ENCODE results near the gene TCF25. TPM values are rescaled to one million over a fixed set of nuclear protein-coding genes. Genes with fewer than 3 reads are reported as not detected.
"Not testable (repeated sequence)": the region's sequence is repeated elsewhere in the genome, so short reads cannot be mapped to it uniquely, and the experiment has no call there.

TCF25 gene
- total RNA-seq, 1 experiment from 2014 or later: 298 TPM

- no peak for TF ChIP-seq CTCF (conservative IDR thresholded peaks at IDR 0.05)
- no peak for TF ChIP-seq EZH2 (IDR thresholded peaks at IDR 0.05; ENCODE audit: low read depth)
- ChIA-PET POLR2A (ENCODE audit: unreplicated experiment) (no interaction called here), CTCF (no interaction called here)
- Histone ChIP-seq H3K79me2 (ENCODE audit: low read depth) (peaks cover 13% of the 10 kb centered on the region), H3K36me3 (ENCODE audit: low read depth) (0 out of 2 replicates have a peak, but pooled peaks cover 9% of the 10 kb centered on the region), H3K4me1 (replicated peaks; ENCODE audit: insufficient read depth) (peaks cover 11% of the 10 kb centered on the region), H3K9me3 (ENCODE audit: insufficient read depth, low read depth) (no peaks in the 10 kb centered on the region; the same call in 1 of the 2 replicates), H2AFZ (no peak overlapping the region), H3K4me3 (no peak overlapping the region), H3K27ac (no peak overlapping the region), H3F3A (ENCODE audit: insufficient read depth, low read depth) (peaks cover 34% of the 10 kb centered on the region; the same call in 1 of the 2 replicates), H4K20me1 (ENCODE audit: insufficient read depth) (peaks cover 13% of the 10 kb centered on the region), H3K27me3 (ENCODE audit: insufficient read depth, low read depth) (no peaks in the 10 kb centered on the region), H3K9me2 (ENCODE audit: insufficient read depth) (no peaks in the 10 kb centered on the region), H3K4me2 (no peak overlapping the region)
- intact Hi-C loops (cut with micrococcal nuclease; ENCODE audit: unreplicated experiment): no loop called here
- DNase-seq: no peak
- BruUV-seq (replicated peaks): no TSS peak
Observed at GRCh38 chr16:89870440-89870839, 3.0 kb upstream of the TCF25 start.

- Histone ChIP-seq H3K27ac (no peak overlapping the region), H4K20me1 (ENCODE audit: insufficient read depth) (peaks cover 27% of the 10 kb centered on the region), H3K4me1 (replicated peaks; ENCODE audit: insufficient read depth) (peaks cover 11% of the 10 kb centered on the region), H3K4me2 (peak overlapping the region; percentile 89), H3F3A (ENCODE audit: insufficient read depth, low read depth) (peaks cover 32% of the 10 kb centered on the region; the same call in 1 of the 2 replicates), H3K27me3 (ENCODE audit: insufficient read depth, low read depth) (no peaks in the 10 kb centered on the region), H3K9me3 (ENCODE audit: insufficient read depth, low read depth) (no peaks in the 10 kb centered on the region; the same call in 1 of the 2 replicates), H3K79me2 (ENCODE audit: low read depth) (peaks cover 28% of the 10 kb centered on the region), H2AFZ (no peak overlapping the region), H3K4me3 (no peak overlapping the region; the same call in 1 of the 2 replicates), H3K9me2 (ENCODE audit: insufficient read depth) (no peaks in the 10 kb centered on the region), H3K36me3 (ENCODE audit: low read depth) (peaks cover 15% of the 10 kb centered on the region; the same call in 1 of the 2 replicates)
- ChIA-PET CTCF (no interaction called here), POLR2A (ENCODE audit: unreplicated experiment) (no interaction called here)
- intact Hi-C loops (cut with micrococcal nuclease; ENCODE audit: unreplicated experiment): no loop called here
- TF ChIP-seq CTCF (conservative IDR thresholded peaks at IDR 0.05) (no peak), EZH2 (IDR thresholded peaks at IDR 0.05; ENCODE audit: low read depth) (no peak)
- no TSS peak for BruUV-seq (replicated peaks)
- DNase-seq: no peak
Observed at GRCh38 chr16:89871895-89872294, 1.5 kb upstream of the TCF25 start.

GRCh38 chr16:89873972-89874689 lies 739 bp downstream of the TCF25 start:
- CTCF ChIA-PET: interaction anchor here (0.5 to 0.7 kb wide), 5 partner anchors 9 to 1542 kb away, joined by 6 to 16 read pairs (median 7); no protein-coding TSS in a partner anchor
- Histone ChIP-seq H3K79me2 (ENCODE audit: low read depth) (peaks cover 50% of the 10 kb centered on the region), H3F3A (ENCODE audit: insufficient read depth, low read depth) (peaks cover 41% of the 10 kb centered on the region; the same call in 1 of the 2 replicates), H2AFZ (peak overlapping the region; percentile 81; the same call in 1 of the 2 replicates), H4K20me1 (ENCODE audit: insufficient read depth) (peaks cover 46% of the 10 kb centered on the region), H3K27me3 (ENCODE audit: insufficient read depth, low read depth) (no peaks in the 10 kb centered on the region), H3K9me3 (ENCODE audit: insufficient read depth, low read depth) (no peaks in the 10 kb centered on the region), H3K36me3 (ENCODE audit: low read depth) (peaks cover 33% of the 10 kb centered on the region), H3K27ac (peak overlapping the region; percentile 93), H3K4me2 (peak overlapping the region; percentile 89), H3K4me1 (replicated peaks; ENCODE audit: insufficient read depth) (peaks cover 11% of the 10 kb centered on the region), H3K4me3 (peak overlapping the region; percentile 65), H3K9me2 (ENCODE audit: insufficient read depth) (no peaks in the 10 kb centered on the region)
- no peak for TF ChIP-seq EZH2 (IDR thresholded peaks at IDR 0.05; ENCODE audit: low read depth)
- TF ChIP-seq CTCF (conservative IDR thresholded peaks at IDR 0.05): no peak
- peak; percentile 71 to 96 for DNase-seq
- POLR2A ChIA-PET (ENCODE audit: unreplicated experiment): interaction anchor here (0.5 to 1.0 kb wide), 8 partner anchors 8 to 552 kb away, joined by 6 to 41 read pairs (median 8); no protein-coding TSS in a partner anchor
- BruUV-seq (replicated peaks): no TSS peak
- intact Hi-C loops (cut with micrococcal nuclease; ENCODE audit: unreplicated experiment): no loop called here

- H3K9me2 ChIP-seq (ENCODE audit: insufficient read depth); H2AFZ ChIP-seq; H3K4me2 ChIP-seq; POLR2A ChIA-PET (ENCODE audit: unreplicated experiment); CTCF ChIA-PET; BruUV-seq (replicated peaks); H3K9me3 ChIP-seq (ENCODE audit: insufficient read depth, low read depth); H3K27me3 ChIP-seq (ENCODE audit: insufficient read depth, low read depth); DNase-seq; intact Hi-C loops (cut with micrococcal nuclease; ENCODE audit: unreplicated experiment); H3K27ac ChIP-seq; H3K4me3 ChIP-seq: not testable (repeated sequence)
- peaks cover 21% of the 10 kb centered on the region; the same call in 1 of the 2 replicates for H3F3A ChIP-seq (ENCODE audit: insufficient read depth, low read depth)
- H3K36me3 ChIP-seq (ENCODE audit: low read depth): peaks cover 49% of the 10 kb centered on the region
- H4K20me1 ChIP-seq (ENCODE audit: insufficient read depth): peaks cover 84% of the 10 kb centered on the region
- H3K79me2 ChIP-seq (ENCODE audit: low read depth): peaks cover 84% of the 10 kb centered on the region
- peaks cover 11% of the 10 kb centered on the region for H3K4me1 ChIP-seq (replicated peaks; ENCODE audit: insufficient read depth)
Observed at GRCh38 chr16:89879123-89879522, 5.7 kb downstream of the TCF25 start.

Measured in PC-9 (cell line).